Suppressor macrophage treated with lipopolysaccharide for 1 hour (primary cell): Measurements from ENCODE around the gene CLRN1.
A peak's percentile ranks its signal among the peaks of the same experiment; 100 is the strongest.

Experiments
- DNase-seq, 3 donors: peaks; one replicate each; pipeline ENCODE4 v3.0.0-alpha.2; 2020 to 2022

CLRN1 gene

DNA sequence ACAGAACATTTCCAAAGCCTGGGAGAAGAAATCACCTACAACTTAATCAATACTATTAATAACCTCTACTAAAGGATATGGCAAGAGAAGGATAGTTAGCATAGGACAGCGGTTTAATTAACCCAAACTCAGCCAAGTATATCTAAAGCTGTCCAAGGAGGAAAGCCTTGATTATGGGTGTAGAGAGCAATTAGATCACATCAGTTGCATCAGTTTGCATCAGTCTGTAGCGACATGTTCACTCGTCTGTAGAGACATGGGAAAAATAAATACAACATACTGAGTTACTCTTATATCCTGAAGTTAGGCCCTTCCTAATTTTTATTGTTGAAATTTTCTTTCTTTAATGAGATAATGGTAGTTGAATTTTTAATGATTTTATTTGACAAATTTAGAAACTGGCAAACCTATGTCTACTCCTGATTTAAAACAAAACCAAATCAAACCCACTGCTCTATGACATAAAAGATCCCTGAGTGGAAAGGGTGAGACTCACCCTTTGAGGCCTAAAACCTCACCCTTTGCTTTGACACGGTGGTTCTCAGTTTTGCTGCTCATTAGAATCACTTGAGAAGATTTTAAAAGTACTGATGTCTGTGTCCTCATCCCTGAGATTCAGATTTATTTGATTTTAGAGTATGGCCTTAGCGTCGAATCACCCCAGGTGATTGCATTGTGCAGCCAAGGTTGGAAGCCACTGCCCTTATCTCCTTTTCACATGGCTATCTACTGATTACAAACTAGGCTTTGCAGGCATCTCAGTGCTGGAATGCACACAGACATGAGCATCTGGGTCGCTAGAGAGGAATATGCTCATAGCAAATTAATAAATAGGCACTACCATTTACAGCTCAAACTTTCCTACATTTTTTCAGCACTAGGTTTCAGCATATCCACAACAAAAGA, 2.8 kb upstream of the CLRN1 start:
- no peak for DNase-seq

DNA sequence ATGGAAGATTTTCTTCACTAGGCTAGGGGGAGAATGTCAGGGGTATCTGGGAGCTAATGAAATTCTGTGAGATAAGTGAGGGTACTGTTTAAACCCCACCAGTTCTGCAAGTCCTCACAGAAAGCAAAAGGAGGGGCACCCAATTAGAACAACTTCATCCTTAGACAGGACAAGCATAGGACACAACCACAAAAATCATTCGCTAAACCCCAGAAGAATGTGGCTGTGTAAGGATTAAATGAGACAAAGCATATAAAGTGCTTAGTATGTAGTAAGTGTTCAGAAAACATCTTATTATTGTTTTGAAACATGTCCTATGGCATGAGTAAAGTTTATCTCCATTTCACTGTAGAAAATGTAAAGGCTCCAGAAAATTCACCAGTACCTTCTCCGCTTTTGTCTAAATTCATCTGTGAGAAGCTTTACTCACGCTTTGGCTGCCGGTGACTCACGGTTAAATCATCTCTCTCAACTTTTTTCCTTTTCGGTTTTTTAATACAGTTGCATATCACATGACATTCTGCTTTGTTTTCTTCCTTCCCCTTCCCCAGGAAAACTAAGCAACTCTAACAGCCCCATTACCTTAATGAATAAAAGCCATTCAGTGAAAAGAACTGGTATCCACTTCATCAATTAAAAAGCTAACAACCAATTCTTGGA, 1.7 kb downstream of the CLRN1 start:
- peak; percentile 17 to 39 (median 21) for DNase-seq

DNA sequence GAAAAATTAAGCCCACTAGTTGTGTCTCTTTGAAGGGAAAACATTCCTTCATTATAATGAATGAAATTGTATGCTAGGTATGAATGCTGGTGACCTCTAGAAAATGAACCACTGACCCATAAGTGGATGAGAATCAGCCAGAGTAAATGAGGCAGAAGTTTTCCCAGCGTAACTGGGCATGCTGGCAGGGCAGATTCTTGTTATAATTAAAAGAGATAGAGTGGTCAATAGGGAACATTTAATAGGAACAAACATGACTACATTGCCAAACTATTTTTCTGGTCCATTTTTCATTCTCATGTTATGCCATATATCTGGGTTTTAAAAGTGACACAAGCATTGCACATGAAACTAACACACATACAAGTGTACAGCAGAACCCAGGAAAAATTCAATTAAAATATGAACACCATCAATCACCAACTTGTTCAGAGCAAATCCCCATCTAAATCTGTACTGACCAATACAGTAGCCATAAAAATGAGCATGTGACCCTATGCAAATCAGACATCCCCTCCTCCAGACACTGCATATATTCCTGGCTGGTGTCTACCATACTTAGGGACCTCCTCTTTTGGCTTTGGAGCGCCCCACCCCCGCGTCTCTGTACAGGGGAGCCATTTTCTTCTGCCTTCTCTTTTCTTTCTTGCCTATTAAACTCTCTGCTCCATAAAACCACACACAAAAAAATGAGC, 4.0 kb downstream of the CLRN1 start:
- no peak for DNase-seq

DNA sequence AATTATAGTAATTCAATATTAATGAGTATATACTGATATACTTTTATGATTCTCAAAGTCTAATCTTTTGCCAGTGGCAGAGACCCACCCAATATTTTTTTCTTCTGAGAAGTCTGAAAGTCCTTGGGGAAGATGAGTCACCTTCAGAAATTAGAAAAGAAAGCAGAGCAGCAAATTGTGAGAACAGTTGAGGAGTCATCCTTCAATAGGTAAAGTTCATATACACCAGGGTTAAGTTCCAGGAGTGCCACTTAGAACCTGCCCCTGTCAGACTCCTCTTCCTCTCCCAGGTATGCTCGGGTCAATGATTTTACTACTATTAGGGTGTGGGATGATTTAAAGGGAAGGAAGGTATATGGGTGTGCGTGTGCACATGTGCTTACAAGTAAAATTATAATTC, 7.1 kb downstream of the CLRN1 start:
- DNase-seq = no peak

DNA sequence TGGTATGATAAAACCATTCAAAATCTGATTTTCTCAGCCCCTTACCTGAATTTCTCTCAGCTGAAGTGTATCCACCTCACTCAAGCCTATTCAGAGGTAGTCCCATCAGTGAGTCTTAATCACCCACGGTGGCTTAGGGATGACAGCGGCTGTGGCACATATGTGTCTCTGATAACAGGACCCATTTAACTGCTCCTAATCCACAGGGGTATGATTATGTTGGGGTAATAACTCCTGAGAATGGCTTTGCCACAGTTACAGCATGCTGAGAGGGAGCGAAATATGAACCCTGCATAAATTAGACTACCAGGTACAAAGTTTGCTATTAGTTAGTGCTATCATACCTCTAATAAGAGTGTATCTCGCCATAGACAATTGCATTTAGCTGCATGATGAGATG, 10.6 kb downstream of the CLRN1 start:
- DNase-seq = no peak

DNA sequence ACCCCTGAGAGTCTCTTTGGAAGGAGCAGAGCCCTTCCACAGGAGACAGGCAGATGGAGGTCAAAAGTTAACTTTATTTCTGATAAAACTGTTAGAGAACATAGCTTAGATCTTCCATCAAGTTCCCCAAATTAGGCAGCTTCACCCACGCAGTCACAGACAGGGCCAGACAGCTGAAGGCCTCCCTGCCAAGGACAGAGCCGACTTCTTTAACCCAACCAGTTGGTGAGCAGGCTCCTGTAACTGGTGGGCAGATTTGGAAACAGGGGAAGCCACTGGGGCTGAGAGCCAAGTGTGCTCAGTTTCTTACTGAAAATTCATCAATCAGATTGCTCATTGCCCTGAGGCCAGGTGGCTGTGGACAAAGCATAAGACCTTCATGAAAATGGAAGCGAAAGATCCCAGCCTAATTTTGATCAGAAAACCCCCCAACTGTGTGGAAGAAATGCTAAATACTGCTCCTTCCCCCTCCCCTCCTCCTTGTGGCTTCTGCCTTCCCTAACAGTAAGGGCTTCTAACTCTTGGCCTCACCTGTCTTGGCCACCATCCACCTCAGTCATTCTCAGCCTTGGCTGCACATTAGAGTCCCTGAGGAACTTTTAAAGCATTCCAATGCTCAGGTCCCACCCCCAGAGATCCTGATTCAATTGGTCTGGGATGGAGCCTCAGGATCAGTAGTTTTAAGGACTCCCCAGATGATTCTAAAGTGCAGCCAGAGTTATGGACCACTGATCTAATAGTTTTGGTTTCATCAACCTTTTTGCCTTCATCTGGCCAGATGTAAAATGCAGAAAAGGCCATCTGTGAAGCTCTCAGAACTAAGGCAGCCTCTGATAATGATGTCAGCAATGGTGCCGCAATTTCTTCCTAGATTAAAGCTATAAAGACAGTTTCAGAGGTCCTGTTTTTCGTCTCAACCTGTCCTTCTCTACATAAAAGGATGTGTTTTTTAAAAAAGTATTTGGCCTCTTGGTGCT, 11.5 kb downstream of the CLRN1 start:
- DNase-seq = no peak

DNA sequence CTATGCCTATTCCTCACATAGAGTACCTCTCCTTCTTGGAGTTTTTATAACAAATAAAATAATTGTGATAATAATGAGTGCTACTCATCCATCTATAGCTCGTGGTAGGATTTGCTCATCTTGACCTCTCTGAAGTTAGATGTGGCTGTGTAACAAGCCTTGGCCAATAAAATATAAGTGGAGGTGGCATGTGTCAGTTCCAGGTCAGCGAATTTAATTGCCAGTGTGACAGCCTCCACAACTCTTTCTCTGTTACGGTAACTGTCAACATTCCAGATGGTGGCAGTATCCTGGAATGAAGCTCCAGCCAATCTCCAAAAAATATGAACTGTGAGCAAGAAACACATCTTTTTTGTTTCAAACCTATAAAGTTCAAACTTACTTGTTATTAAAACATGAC, 13.8 kb downstream of the CLRN1 start:
- DNase-seq = no peak

DNA sequence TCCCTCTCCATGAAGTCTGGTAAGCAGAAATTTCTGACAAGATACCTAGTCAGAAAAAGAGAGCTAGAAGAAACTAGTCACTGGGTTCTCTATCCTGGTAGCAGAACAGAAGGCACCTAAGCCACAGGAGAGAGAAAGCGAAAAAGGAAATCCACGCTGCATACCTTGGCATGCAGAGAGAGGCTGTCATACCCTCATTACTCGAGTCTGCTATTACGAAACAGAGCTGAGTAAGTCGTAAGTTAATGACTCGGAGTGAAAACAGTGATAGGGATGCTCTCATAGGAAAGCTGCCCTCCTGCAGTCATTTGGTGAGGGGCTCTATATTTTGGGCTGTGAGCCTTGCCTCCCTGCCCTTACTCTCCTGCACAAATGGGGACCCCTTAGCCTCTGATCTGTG, 16.2 kb downstream of the CLRN1 start:
- peak in 2 of 3 donors; percentile 11 to 39 for DNase-seq

DNA sequence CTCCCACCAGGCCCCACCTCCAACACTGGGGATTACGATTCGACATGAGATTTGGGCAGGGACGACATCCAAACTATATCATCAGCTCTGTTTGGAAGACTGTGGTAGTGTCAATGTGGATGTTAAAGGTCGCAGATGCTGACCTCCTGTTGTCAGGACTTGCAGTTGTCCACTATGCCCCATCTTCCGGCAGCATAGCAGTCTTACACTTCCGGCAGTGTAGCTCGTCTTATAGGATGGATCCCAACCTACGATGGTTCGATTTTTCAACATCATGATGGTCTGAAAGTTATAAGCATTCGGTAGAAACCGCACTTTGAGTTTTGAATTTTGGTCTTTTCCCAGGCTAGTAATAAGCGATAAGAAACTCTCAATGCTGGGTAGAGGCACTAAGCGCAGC, 20.6 kb downstream of the CLRN1 start:
- DNase-seq = no peak

DNA sequence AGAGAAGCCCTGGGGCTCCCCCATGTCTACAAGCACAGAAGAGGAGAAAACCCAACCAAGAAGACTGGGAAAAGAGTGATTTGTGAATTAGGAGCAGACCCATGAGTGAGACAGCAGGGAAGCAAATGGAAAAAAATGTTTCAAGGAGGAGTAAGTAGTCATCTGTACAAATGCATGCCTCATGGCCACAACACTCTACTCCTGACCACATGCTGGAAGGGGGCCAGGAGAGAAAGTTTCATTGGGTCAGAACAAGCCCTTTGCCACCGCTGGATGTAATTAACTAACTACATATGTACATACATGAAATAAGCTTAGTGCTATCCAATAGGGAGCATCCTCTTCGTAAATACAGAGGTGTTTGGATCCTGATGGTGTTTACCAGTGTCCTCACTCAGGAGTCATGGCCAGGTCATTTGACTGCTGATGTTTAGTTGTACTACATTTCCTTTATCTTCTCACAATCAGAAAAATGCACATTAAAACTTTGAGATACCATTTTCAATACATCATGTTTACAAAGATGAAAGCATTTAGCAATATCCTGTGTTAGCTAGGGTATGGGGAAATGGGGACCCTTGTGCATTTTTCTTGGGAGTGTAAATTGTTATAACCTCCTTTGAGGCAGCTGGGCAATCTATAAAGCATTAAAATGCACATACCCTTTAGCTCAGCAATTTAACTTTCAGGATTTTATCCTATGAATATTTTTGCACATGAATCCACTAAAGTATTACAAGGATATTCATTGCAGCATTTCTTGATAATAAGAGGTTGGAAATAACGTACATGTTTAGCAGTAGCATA, 27.1 kb downstream of the CLRN1 start:
- DNase-seq = no peak

DNA sequence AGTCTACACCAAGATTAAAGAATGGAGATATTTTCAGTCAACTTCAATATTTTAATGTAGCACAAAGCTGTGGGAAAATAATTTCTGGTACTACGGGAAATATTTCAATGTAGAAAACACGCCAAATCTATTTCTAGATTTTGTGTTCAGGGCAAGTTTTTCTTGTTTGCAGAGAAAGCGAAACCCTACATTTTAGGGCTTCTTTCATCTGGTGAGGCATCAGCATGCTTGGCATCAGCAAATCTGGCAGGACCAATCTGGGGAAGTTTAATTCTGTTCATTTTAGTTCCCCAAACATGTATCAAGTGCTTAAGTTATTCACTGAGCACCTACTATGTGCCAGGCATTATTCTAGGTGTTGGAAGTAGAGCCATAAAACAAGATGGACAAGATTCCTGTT, 30.3 kb downstream of the CLRN1 start:
- no peak for DNase-seq

DNA sequence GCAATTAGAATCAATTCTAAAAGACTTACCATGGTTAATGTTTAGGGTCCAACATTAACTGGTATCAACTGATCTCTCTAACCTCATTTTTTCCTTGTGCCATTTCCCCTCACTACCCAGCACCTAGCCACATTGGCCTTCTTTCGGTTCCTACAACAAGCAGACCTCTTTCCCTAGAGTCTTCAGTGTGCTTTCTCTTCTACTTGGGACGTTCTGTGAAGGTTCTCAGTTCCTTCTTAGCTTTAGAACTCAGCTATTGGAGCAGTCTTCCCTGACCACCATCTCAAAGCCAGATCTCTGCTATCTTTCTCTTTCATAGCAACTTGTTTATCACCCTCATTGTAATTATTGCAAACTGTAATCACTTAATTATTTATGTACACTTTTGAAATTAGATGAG, 35.8 kb downstream of the CLRN1 start:
- DNase-seq = no peak

DNA sequence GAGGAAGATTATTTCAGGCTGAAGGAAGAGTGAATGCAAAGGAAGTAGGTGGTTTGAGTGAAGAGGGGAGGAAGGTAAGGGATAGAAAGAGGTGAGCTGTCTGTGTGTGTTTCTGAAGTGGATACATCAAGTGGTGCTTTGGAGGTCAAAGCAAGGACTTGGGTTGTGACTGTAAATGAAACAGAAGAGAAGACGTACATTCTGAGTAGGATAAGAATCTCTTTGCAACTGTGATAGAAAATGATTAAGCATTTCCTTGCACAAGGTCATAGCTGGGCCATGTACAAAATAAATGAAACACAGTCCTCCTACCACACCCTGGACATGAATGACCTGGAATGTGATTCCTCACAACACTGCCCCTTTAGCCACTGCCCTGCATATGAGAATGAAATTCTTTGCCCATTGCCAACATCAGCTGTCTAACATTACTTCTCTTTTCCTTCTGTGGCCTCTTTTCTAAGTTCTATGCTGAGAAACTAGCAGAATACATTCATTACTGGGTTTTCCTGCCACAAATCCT, 39.0 kb downstream of the CLRN1 start:
- DNase-seq = no peak

DNA sequence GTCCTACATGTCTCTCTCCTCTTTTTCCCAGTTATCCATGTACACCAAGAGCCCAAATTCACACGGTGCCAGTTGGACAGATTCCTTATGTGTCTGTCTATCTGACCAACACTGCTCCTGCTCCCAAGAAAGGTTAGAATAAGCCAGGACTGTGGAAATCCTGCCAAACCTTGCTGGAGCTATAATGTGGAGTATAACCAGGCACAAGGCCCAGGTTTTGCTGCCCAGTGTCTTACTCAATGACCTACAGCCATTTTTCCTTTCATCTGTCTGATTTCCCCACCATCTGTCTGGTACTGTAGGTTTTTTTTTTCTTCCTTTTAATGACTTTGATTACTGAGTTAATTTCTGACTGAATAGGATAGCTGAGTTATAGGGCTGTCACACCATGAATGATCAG, 40.8 kb downstream of the CLRN1 start:
- DNase-seq = no peak

DNA sequence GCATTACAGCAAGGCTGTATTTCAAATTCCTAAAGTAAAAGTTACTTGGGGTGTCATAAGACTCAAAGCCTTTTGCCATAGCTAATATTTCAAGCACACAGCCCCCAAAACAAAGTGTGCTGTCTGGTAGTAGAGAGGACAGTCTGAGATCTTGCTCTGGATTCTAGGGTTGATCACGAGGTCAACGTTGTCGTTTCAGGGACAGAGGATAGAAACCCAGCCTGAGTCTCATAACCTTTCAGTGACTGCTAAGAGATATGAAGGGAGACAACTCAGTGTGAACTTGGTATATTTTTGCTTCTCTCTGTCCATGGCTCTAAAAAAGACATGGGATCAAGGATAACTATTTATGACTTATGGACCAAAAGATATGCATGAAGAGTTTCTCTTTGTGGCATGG, 41.7 kb downstream of the CLRN1 start:
- no peak for DNase-seq

DNA sequence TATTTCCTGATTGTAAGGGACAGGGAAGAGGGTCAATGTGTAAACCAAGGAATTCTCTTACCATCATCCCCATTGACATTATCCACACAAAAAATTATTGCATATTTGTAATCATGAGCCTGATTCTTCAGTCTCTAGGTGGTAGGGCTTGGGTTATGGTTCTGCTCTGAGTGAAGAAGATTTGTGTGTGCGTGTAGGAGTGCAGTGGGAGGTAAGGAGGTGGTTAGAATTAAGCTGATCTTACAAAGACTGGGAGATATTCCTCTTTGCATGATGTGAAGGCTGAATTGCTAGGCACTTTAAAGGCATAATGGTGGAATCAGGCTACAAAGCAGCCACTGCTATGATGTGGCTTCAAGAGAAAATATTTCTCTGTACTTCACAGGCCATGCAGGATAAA, 44.3 kb downstream of the CLRN1 start:
- DNase-seq = no peak

DNA sequence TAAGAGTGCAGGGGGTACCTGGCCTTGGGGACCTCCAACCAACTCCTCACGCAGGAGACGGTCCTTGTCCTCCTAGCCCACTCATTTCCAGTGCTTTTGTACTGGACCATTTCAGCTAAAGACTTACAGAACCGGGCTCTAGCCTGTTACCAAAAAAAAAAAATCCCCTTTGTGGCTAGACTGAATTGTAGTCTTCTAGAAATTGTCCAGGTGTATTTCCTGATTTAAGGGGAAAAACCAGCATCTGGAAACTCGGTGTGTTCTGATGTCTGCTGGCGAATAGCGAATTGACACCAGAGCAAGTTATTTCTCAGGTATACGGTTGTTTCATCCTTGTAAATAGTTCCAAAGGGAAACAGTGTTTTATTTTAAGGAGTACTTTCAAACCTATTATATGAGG, 46.2 kb downstream of the CLRN1 start:
- no peak for DNase-seq

DNA sequence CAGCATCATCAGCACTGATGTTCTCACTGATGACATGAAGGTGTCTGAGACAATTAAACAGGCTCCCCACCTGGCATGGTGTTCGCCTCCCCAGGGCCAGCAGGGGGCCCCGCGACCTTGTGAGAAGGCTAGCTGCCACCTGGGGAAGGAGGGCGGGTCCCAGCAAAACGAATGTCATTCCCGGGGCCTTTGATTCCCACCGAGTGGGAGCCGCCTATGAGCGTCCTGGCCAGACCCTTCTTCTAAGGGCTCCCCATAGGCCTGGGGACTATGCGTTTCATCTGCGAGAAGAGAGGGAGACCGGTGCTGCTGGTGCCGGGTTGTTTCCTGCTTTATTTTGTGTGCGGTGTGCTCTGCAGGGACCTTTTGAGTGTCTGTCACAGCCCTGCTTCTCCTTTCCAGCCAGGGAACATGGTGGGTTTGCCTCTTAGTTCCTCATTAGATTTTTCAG, 46.8 kb downstream of the CLRN1 start:
- DNase-seq = peak; percentile 44 to 62 (median 50)

DNA sequence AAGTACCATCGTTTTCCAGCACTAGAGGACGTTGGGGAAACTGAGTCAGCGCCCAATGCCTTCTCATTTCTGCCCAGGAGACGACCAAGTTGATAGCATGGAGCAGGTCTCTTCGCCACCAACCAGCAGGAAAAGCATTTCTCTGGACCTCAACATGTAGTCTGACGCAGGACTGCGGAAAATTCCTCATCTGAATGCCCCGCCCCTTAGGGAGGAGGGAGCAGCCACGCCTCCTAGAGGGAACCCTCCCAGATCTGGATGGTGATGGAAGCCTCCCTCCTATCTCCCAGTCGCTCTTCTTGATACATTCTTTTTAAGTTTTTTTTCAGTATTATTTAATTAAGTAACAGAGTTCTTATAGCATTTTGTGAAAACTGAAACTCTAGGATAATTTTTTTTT, 49.9 kb downstream of the CLRN1 start:
- no peak for DNase-seq

DNA sequence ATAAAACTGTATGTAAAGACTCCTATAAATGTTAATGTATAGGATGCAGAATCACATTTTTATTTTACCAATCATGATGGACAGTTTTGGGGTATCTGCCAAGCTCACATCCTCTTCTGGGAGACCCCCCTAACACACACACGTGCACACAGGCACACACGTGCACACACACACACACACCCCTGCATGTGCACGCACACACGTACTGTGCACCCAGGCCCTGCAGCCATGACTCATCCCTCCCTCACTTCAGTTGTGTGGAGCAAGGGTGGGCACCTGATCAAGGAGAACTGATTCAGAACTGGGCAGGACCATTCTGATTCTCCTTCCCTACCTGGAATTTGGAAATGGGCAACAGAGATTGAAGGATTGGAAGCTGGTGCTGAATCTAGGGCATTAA, 51.3 kb downstream of the CLRN1 start:
- DNase-seq = no peak

DNA sequence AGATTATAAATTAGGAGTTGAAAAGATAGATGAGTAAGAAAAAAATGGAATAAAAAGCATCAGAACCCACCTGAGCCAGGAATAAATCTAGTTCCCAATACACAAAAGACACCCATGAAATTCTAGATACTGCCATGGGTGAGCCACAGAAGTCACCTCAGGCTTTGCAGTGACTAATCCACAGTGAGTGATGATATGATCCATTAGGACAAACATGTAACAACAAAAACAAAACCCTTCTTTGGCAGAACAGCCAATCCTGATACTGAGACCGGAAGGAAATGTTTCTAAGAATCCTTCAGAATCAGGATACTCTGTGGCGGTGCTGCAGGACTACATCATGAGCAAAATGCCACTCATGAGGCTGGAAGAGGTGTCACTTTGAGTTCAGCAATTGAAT, 52.3 kb downstream of the CLRN1 start:
- DNase-seq = no peak
